HG03103 (cell line): ENCODE results near the gene DTNBP1.

ENCODE experiments used
- ATAC-seq: cut with Tn5 transposase; IDR thresholded peaks from one replicate; pipeline ENCODE4 v1.9.1; 2021; ENCODE audit warnings: low read depth; ENCODE audit not compliant: unreplicated experiment

Gene DTNBP1

DNA sequence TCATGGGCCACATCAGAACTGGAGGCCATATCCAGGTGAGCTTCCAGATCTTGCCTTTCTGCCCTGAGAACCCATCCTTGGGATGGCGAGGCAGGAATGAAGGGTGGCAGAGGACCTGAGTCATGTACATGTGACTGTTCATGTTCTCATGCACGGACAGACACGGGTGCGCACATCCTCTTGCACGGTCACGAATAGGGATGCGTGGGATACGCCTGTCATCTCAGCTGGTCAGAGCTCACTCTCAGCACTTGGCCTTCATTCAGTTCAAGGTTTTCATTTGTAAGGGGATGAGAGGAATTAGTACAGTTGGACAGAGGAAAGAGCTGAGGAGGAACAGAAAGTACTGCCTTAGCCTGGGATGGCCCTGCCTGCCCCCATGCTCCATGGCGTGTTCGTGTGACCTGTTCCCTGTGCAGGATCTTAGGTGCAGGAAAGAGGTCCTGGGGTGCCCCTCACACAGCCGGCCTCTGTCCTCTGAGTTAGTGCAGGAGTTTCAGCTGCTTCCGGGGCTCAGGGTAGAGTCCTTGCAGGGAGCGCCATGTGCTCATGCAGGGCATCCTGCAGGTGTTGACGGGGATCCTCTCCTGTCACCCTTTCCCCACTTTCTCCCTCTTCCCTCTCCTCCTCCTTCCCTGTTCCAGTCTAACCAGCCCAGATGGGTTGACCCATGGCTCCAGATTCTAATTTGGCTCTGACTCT is 173.4 kb downstream of the DTNBP1 start:
- no peak for ATAC-seq

DNA sequence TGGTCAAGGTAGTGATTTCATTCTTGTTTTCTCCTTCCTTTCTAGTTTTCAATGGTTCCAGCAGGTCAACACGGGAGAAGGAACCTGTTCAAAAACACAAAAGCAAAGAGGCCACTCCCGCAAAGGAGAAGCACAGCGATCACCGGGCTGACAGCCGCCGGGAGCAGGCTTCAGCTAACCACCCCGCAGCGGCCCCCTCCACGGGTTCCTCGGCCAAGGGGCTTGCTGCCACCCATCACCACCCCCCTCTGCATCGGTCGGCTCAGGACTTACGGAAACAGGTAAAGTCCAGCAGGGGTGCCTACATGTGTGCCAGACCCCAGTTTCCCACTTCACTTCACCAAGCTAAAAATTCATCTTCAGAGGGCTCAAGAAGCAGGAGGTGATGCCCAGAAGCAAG is 175.6 kb downstream of the DTNBP1 start:
- ATAC-seq, result no peak

DNA sequence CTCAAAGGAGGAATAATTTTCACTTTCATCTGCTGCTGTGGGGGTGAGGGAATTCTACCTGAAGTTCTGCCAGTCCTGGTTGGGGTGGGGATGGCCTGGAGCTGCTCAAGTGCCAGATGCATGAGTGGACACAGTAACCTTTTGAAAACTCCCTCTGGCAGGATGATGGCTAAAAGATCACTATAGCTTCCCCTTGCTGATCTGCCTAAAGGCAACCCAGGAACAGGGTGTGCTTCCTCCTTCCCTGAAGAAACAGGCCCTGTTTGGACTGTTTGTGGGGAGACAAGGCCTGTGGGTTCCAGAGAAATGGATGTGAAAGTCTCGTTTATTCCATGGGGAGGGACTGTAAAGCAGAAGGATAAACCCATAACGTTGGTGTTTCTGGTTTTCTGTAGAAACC is 176.9 kb downstream of the DTNBP1 start:
- ATAC-seq, result no peak

DNA sequence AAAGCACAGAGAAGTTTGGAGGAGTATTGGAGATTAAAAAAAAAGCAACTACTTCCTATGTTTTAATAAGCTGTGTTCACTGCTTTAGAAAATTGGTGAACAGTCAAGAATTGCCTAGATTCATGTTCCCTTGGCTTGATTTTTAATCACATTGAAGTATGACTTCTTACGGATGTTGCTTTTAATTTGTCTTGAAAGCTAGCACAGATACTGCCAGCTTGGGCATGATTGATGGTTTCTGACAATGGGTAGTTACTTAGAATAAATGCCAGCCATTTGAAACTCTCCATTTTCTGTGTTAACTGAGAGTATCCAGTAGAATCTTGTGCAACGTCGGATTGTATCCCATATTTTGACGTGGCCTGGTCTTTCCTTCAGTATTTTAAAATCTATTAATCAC is 178.0 kb downstream of the DTNBP1 start:
- no peak for ATAC-seq

DNA sequence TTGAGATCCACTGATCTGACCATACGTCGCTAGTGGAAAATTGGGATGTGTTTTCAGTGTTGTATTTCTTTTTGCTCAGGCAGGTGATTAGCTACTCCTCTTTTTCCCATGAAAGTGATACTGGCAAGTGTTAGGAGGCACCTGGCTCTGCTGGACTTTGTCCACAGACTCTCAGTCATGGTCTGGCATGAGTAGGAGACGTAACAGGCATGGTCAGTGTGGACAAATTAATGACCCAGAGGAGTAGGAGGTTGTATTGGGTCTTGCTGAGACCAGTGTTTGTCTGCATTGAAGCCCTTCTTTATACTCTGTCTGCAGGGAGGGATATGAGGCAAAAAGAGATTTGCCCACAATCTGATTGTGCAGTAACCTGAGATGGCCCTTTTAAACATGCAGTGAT is 178.7 kb downstream of the DTNBP1 start:
- ATAC-seq, result no peak

DNA sequence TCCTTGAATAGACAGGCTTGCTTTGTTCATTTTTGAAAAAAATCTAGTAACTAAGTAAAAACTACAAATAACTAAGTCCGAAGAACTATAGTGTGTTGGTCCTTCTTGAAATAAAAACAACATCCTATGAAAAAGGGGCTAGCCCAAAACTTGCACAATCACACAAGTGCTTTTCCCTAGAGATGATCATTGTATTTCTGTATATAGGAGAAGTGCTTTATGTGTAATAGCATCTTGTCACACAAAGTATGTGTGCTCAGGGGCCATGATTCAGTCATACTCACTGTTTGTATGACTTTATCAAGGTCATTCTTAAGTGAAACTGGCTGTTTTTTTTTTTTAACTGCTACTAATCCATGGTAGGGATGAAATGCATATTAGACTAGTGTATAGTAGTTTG is 179.8 kb downstream of the DTNBP1 start:
- ATAC-seq, result no peak

DNA sequence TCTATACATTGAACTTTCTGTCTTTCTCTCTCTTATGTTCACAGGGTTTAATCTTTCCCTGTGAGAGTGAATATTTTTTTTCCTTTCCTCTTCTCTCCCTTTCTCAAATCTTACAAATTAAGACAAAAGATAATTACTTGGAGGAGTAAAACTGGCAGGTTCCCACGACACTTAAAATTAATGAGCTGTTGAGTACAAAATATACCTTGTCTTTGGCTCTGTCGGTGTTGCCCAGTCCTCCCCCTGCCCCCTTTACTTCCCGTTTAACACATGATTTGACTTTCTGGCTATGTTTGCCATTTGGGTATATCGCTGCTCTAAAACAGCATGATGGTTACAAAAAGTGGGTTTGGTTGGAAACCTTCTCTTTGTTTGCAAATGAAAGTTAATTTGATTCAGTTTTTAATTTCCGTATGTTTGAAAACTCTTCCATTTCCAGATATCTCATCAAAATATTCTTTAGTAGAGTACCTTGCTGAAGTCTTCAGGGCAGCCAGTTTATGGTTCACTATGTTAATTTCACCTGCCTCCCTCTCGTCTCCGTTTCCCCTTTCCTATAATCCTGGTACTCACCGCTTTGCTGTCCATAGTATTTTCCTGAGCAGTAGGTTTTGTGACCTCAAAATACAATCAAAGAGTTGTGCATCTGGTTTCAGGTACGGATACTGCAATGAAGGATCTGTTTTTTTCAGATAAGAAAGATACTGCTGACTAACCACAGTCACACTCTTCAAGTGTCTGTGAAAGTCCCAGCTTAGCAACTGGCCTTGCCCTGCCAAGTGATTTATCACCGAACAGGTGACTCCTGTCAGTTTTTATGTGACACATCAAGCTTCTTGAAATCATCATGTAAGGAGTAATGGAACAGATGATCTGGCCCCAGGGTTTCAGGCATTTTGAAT is 181.2 kb downstream of the DTNBP1 start:
- no peak for ATAC-seq

DNA sequence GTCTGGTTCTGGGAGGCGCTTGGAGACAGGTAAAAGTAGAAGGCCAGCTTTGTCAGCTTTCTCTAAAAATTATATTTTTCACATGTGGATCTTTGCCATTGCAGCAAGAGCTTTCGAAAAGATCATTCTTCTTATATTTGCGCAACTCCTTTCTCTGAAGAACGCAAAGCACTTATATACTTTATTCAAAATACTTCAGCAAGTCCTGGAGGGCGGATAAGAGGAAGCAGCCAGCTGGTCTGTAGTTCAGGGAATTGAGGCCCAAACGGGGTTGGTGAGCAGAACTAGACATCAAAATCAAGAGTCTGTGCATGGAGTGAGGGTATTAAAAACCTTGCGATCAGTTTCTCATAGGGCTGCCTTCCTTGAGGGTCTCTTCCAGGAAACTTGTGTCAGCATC is 182.3 kb downstream of the DTNBP1 start:
- no peak for ATAC-seq

DNA sequence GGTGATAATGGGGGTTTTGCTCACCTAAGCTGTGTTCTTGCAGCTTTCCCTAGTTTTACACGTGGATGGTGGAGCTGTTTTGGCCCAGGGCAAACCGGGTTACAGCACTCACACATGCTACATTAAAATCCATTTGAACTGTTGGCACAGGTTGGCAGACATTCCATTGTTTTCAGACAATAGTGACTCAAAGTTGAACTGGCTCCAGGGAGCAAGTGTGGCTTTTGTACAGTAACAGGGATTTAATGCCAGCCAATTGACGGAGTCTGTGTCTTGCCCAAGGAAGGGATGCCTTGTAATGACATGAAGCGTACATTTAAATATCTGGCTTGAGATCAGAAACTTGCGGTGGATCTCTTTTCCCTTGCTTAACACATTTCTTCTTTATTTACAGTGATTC is 183.1 kb downstream of the DTNBP1 start:
- no peak for ATAC-seq

DNA sequence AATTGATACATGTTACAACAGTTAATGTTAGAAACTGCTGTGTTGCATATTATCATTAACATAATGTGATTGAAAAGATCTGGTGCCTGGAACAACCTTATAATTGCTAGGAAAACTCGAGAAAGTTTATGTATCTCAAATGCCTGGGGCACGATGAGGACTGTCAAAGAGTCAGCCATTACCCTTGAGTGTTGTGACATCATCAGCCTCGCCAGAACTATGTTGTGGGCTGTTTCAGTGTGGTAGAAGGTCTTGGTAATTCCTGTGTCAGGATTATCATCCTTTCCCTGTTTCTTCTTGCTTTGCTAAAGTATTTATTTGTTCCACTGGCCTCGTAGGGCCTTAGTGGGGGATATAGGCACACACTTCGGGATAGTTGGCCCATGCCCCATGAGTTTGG is 185.1 kb downstream of the DTNBP1 start:
- ATAC-seq, result no peak

DNA sequence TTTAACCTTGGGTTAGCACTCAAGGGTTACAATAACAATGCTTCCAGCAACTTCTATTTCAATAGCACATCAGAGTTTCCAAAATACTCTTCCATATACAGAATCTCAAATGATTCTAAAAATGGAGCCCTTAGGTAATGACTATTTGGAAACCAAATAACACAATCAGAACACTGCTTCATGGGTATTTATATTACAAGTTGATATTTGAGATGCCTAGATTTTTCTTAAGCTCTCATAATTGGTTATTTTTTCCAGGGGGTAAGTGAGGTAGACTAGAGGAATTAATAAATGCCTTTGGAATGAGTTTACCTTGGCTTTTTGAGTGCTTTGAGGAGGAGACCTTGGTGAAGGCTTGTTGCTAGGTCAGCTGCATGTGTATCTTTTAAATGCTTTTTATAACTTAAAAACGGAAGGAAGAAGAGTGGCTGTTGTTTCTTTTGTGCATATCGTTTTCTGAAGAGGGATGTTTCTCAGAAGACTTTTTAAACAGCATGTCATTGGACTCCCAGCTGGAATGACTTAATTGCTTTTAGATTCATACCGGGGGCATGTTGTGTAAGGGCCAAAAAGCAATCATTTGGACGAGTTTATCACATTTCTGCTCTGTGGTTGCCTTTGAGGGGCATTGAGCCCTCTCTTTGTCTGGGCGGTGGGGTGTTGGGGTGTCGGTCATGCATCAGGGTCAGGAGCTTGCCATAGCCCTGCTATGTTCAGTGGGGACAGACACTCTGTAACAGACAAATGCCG is 186.0 kb downstream of the DTNBP1 start:
- no peak for ATAC-seq

DNA sequence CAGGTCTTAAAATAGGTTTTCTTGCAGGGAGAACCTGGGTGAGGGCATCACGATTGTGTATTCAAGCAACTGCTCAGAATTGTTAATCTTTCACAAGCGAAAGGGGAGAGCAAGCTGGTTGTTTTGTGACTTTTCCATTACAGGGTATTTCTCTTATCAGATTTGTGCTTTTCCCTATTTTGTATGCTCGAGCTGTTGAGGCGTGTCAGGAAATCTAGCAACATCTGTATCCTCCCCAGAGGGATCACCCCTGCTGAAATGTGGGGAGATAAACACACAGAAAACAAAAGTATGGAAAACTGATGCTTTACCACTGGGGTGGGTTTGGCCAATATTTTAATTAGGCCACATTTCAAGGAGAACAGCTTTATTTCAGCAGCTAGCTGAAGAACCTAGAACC is 187.0 kb downstream of the DTNBP1 start:
- ATAC-seq, result no peak

DNA sequence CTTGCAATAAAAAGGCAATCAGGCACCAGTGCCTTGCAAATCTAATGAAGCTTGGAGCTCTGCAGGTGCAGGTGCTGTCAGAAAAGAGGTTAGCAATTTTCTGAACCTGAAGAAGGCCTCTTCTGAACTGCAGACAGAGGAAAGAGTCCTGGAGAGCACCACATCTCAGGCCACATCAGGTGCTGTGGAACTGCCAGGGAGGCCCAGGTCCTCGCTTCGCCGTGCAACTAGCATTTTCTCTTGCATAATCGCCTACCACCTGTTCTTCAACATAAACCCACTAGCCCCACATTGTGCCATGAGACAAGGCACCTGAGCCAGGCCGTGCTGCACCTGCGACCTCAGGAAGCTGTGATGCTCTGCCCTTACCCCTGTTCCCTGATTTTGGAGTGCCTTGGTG is 187.6 kb downstream of the DTNBP1 start:
- ATAC-seq, result no peak

DNA sequence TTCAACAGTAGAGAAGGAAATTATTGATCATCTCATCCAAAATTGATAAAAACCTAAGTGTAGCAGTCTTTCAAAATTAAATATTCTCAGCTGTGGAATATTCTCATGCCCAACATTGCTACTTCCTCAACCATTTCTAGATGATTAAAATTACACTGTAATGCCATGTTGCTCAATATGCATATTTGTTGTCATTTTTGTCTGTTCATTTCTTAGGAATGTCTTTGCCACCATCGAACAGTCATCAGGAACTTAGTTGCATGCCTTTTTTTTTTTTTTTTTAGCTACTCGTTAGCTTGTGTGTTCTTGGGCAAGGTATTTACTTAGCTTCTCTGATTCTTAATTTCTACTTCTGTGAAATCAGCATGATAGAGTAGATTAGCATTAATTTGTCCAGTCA is 188.6 kb downstream of the DTNBP1 start:
- no peak for ATAC-seq

DNA sequence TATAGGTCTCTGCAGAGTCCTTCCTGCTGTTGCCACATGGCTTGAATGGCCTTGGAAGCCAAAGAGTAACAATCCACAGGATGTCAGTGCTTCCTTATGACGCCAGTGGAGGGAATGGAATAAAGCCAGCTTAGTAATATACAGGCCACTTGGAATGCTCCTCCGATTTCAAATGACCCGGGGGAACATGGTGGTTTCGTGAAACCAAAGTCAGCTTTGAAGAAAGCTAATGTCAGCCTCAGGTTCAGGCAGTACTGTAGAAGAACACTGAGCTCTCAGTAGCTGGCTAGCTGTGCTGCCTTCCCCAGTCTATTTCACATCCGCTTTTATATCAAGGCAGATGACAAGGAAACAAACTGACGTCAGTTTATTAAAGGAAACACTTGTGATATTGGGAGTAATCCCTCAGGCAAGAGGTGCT is 189.1 kb downstream of the DTNBP1 start:
- no peak for ATAC-seq

DNA sequence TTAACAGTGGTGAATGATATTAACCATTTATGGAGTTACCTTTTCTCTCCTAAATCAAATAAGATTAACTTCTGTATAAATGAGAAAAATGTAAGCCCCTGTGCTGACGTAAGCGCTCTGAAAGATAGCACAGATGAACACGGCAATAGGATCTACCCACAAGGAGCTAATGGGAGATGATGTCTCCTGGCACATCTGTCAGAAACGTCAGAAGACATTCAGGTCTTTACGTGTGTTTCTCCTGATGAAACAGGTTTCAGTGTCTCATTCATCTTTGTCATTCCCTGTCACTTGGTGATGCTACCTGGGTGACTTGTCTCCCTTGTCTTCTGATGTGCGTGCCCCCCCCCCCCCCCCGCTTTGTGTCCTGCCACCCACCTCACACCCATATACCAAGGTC is 189.7 kb downstream of the DTNBP1 start:
- no peak for ATAC-seq
